GM23338 (cell line): Measurements from ENCODE around the gene ZNRD2. TPM values are rescaled to one million over a fixed set of nuclear protein-coding genes. Genes with fewer than 3 reads are reported as not detected.

Source experiments
- ATAC-seq: fragments of 200-7000 bp; cut with Tn5 transposase; 3 replicates; pipeline ENCODE4 v1.9.1; 2020
- DNase-seq: peaks from one replicate; pipeline ENCODE4 v3.0.0-alpha.2; 2015; ENCODE audit warnings: low spot score
- H2AFZ ChIP-seq: fragments of 200-600 bp; sonication (generic); 2 replicates; pipeline ENCODE4 v1.8.0; 2016; ENCODE audit warnings: antibody characterized with exemption, mild to moderate bottlenecking, moderate library complexity
- H3F3A ChIP-seq: fragments of 200-600 bp; sonication (generic); replicated peaks from 2 replicates; pipeline ENCODE4 v1.8.0; 2017; ENCODE audit warnings: antibody characterized with exemption, mixed run types, low read depth
- H3K27ac ChIP-seq: fragments of 200-600 bp; sonication (generic); 2 replicates; pipeline ENCODE4 v1.6.1; 2016; ENCODE audit warnings: low read depth
- H3K27me3 ChIP-seq: fragments of 200-600 bp; sonication (generic); 2 replicates; pipeline ENCODE4 v1.8.0; 2016; ENCODE audit warnings: mild to moderate bottlenecking, mixed run types, moderate library complexity; ENCODE audit not compliant: insufficient read depth
- H3K36me3 ChIP-seq: fragments of 200-600 bp; sonication (generic); 2 replicates; pipeline ENCODE4 v1.8.0; 2016; ENCODE audit warnings: mild to moderate bottlenecking; ENCODE audit not compliant: insufficient read depth
- H3K4me1 ChIP-seq: fragments of 200-600 bp; sonication (generic); 2 replicates; pipeline ENCODE4 v1.8.0; 2016; ENCODE audit warnings: mild to moderate bottlenecking, moderate library complexity; ENCODE audit not compliant: insufficient read depth
- H3K4me2 ChIP-seq: fragments of 200-600 bp; sonication (generic); 2 replicates; pipeline ENCODE4 v1.7.1; 2017; ENCODE audit warnings: mixed run types
- H3K4me3 ChIP-seq: fragments of 200-600 bp; sonication (generic); 2 replicates; pipeline ENCODE4 v1.6.1; 2016; ENCODE audit warnings: mixed run types
- H3K79me2 ChIP-seq: fragments of 200-600 bp; sonication (generic); replicated peaks from 2 replicates; pipeline ENCODE4 v1.8.0; 2017; ENCODE audit warnings: mild to moderate bottlenecking; ENCODE audit not compliant: insufficient read depth
- H3K9me2 ChIP-seq: fragments of 200-600 bp; sonication (generic); 2 replicates; pipeline ENCODE4 v1.8.0; 2017; ENCODE audit not compliant: insufficient read depth
- H4K20me1 ChIP-seq: fragments of 200-600 bp; sonication (generic); replicated peaks from 2 replicates; pipeline ENCODE4 v1.8.0; 2017; ENCODE audit warnings: mild to moderate bottlenecking; ENCODE audit not compliant: insufficient read depth
- H3K27ac Mint-ChIP-seq: 2 replicates; pipeline ENCODE4 v1.8.0; 2020; ENCODE audit warnings: inconsistent platforms, mild to moderate bottlenecking, moderate library complexity, mixed read lengths
- H3K27me3 Mint-ChIP-seq: 3 replicates; pipeline ENCODE4 v1.8.0; 2022; ENCODE audit warnings: low read depth, mild to moderate bottlenecking, moderate library complexity, mixed read lengths, inconsistent platforms; ENCODE audit not compliant: insufficient read depth, poor library complexity
- H3K36me3 Mint-ChIP-seq: 3 replicates; pipeline ENCODE4 v1.8.0; 2021; ENCODE audit warnings: low read depth, mild to moderate bottlenecking, inconsistent platforms, moderate library complexity, mixed read lengths
- H3K4me1 Mint-ChIP-seq: 3 replicates; pipeline ENCODE4 v1.8.0; 2020; ENCODE audit warnings: mild to moderate bottlenecking, inconsistent platforms, mixed read lengths
- H3K4me3 Mint-ChIP-seq: 3 replicates; pipeline ENCODE4 v1.8.0; 2021; ENCODE audit warnings: moderate library complexity, mild to moderate bottlenecking, inconsistent platforms, mixed read lengths
- H3K9me3 Mint-ChIP-seq: 3 replicates; pipeline ENCODE4 v1.8.0; 2020; ENCODE audit warnings: moderate library complexity, mild to moderate bottlenecking, inconsistent platforms, mixed read lengths
- CREB1 ChIP-seq: fragments of 250-450 bp; sonication (Bioruptor Pico); IDR thresholded peaks from 2 replicates; pipeline ENCODE4 v1.5.0; 2020; ENCODE audit warnings: low read depth, mild to moderate bottlenecking, moderate library complexity
- EZH2 ChIP-seq: fragments of 200-600 bp; sonication (generic); IDR thresholded peaks from one replicate; pipeline ENCODE4 v1.8.0; 2017; ENCODE audit warnings: antibody characterized with exemption, mild to moderate bottlenecking, low read depth; ENCODE audit not compliant: unreplicated experiment
- EZH2phosphoT487 ChIP-seq: fragments of 200-600 bp; sonication (generic); IDR thresholded peaks from one replicate; pipeline ENCODE4 v1.8.1; 2018; ENCODE audit warnings: antibody characterized with exemption; ENCODE audit not compliant: unreplicated experiment
- JUNB ChIP-seq: IDR thresholded peaks from one replicate; pipeline ENCODE4 v1.6.1; 2016; ENCODE audit warnings: antibody characterized with exemption; ENCODE audit not compliant: unreplicated experiment
- STAT1 ChIP-seq: IDR thresholded peaks from one replicate; pipeline ENCODE4 v1.6.1; 2016; ENCODE audit warnings: antibody characterized with exemption; ENCODE audit not compliant: unreplicated experiment
- ZNF114 ChIP-seq: fragments of 250-450 bp; sonication (Bioruptor Pico); IDR thresholded peaks from 2 replicates; pipeline ENCODE4 v1.5.0; 2020; ENCODE audit warnings: mild to moderate bottlenecking, moderate library complexity
- ZNF331 ChIP-seq: fragments of 250-450 bp; sonication (Bioruptor Pico); IDR thresholded peaks from 2 replicates; pipeline ENCODE4 v1.5.0; 2020; ENCODE audit warnings: low read depth, mild to moderate bottlenecking, moderate library complexity
- ZNF462 ChIP-seq: fragments of 250-450 bp; sonication (Bioruptor Pico); IDR thresholded peaks from 2 replicates; pipeline ENCODE4 v1.5.0; 2020; ENCODE audit warnings: mild to moderate bottlenecking, moderate library complexity
- polyA plus RNA-seq: library from polyadenylated mRNA; unstranded; fragments of >200 nt; fragmentation: Nextera tagmentation; extraction: Ambion mirVana; gene quantifications from 2 replicates; pipeline ENCODE4 v1.2.1, GENCODE V29; 2016
- total RNA-seq: library from RNA; depleted of rRNA; stranded (reverse); fragments of >200 nt; shearing (Covaris generic); gene quantifications from 2 replicates; pipeline ENCODE4 v1.2.3, GENCODE V29; 2014

Gene ZNRD2
- total and polyA plus RNA-seq, 2 experiments from 2014 or later, result 78.6 to 148 TPM

GRCh38 chr11:65585396-65586246 is 15.3 kb downstream of the ZNRD2 start (continued):
- no peak for TF ChIP-seq ZNF462 (CRISPR knock-in tag)

GRCh38 chr11:65586247-65586630 is 16.0 kb downstream of the ZNRD2 start:
- Mint-ChIP-seq H3K9me3 (no peaks in the 10 kb centered on the region), H3K27ac (no peak overlapping the region), H3K27me3 (peaks cover 68% of the 10 kb centered on the region), H3K4me3 (no peak overlapping the region; the same call in 2 of the 3 replicates), H3K4me1 (peaks cover 16% of the 10 kb centered on the region), H3K36me3 (peaks cover 2% of the 10 kb centered on the region; the same call in 1 of the 3 replicates)
- Histone ChIP-seq H3K36me3 (no peaks in the 10 kb centered on the region), H3K27me3 (peaks cover 73% of the 10 kb centered on the region), H3K27ac (no peak overlapping the region), H4K20me1 (no peaks in the 10 kb centered on the region), H3K4me3 (no peak overlapping the region), H3K79me2 (no peaks in the 10 kb centered on the region), H3K4me2 (no peak overlapping the region), H3K4me1 (peaks cover 3% of the 10 kb centered on the region; the same call in 1 of the 2 replicates), H3K9me2 (no peaks in the 10 kb centered on the region), H3F3A (peaks cover 16% of the 10 kb centered on the region), H2AFZ (no peak overlapping the region)
- ATAC-seq (no peak), DNase-seq (no peak)
- TF ChIP-seq EZH2phosphoT487 (no peak), CREB1 (CRISPR knock-in tag) (no peak), ZNF114 (no peak), JUNB (no peak), EZH2 (no peak), ZNF331 (CRISPR knock-in tag) (no peak), ZNF462 (CRISPR knock-in tag) (no peak), STAT1 (no peak)
